H1 (cell line): Measurements from ENCODE around the gene ALOX5. TPM values are rescaled to one million over a fixed set of nuclear protein-coding genes. Genes with fewer than 3 reads are reported as not detected.

Experiments
- CTCF ChIA-PET: fragments of 300-600 bp; sonication (Branson Sonifier 250); formaldehyde crosslinking; loops from one replicate; lab custom pipeline; 2021; ENCODE audit not compliant: partially characterized antibody; lab: Charles Lee
- POLR2A ChIA-PET: fragments of 300-600 bp; sonication (Branson Sonifier 250); formaldehyde crosslinking; loops from one replicate; lab custom pipeline; 2021; ENCODE audit warnings: inconsistent platforms; ENCODE audit not compliant: partially characterized antibody; lab: Charles Lee
- DNase-seq, 2 experiments: peaks; one replicate each; pipeline versions ENCODE4 v3.0.0 to v3.0.0-alpha.2; 2010 to 2022; ENCODE audit warnings: low spot score in 2 of 2, low read depth in 1 of 2, mixed read lengths in 1 of 2
- FAIRE-seq: peaks from 2 replicates; lab custom pipeline; 2011; peaks lifted over from hg19 to GRCh38; lab: Jason Lieb, UNC
- H2AFZ ChIP-seq: 2 replicates; pipeline ENCODE4 v1.8.1; 2012; ENCODE audit warnings: low read length, inconsistent platforms
- H2AK5ac ChIP-seq: 2 replicates; pipeline ENCODE4 v1.6.1; 2013; ENCODE audit warnings: low read depth, low read length
- H2BK120ac ChIP-seq: replicated peaks from 2 replicates; pipeline ENCODE3; 2013; ENCODE audit warnings: low read depth, low read length, inconsistent platforms
- H2BK12ac ChIP-seq: 2 replicates; pipeline ENCODE4 v1.6.1; 2013; ENCODE audit warnings: low read depth, low read length
- H2BK15ac ChIP-seq: 2 replicates; pipeline ENCODE4 v1.6.1; 2013; ENCODE audit warnings: low read length
- H2BK20ac ChIP-seq: 2 replicates; pipeline ENCODE4 v1.6.1; 2013; ENCODE audit warnings: low read length
- H2BK5ac ChIP-seq: 2 replicates; pipeline ENCODE4 v1.6.1; 2013; ENCODE audit warnings: low read depth, low read length
- H3K14ac ChIP-seq: 2 replicates; pipeline ENCODE4 v1.6.1; 2013; ENCODE audit warnings: inconsistent platforms; ENCODE audit not compliant: insufficient read length
- H3K18ac ChIP-seq: 2 replicates; pipeline ENCODE4 v1.6.1; 2013; ENCODE audit warnings: low read length; ENCODE audit errors: extremely low read depth
- H3K23ac ChIP-seq: 2 replicates; pipeline ENCODE4 v1.6.1; 2013; ENCODE audit warnings: inconsistent platforms; ENCODE audit not compliant: insufficient read length
- H3K23me2 ChIP-seq: 2 replicates; pipeline ENCODE4 v1.6.1; 2013; ENCODE audit warnings: low read depth, low read length
- H3K27ac ChIP-seq: 2 replicates; pipeline ENCODE4 v1.6.1; 2011; ENCODE audit warnings: low read depth, low read length, inconsistent platforms
- H3K27me3 ChIP-seq, 4 experiments: replicated peaks in 1 of 4; 1 replicate in 1 of 4; 2 replicates in 3 of 4; pipeline versions ENCODE4 v1.6.1 to v1.8.1; 2011 to 2013; ENCODE audit warnings: low read length in 3 of 4, mild to moderate bottlenecking in 3 of 4, inconsistent platforms in 2 of 4, mixed read lengths in 2 of 4, moderate library complexity in 1 of 4; ENCODE audit not compliant: control insufficient read depth in 3 of 4, insufficient read depth in 3 of 4; ENCODE audit errors: extremely low read depth in 1 of 4
- H3K36me3 ChIP-seq, 4 experiments: 2 replicates each; pipeline versions ENCODE4 v1.6.1 to v1.8.1; 2011 to 2013; ENCODE audit warnings: mild to moderate bottlenecking in 4 of 4, low read length in 3 of 4, moderate library complexity in 2 of 4, control low read depth in 1 of 4, inconsistent platforms in 1 of 4; ENCODE audit not compliant: insufficient read depth in 4 of 4, control insufficient read depth in 2 of 4
- H3K4ac ChIP-seq: replicated peaks from 2 replicates; pipeline ENCODE3; 2013; ENCODE audit warnings: low read length, low read depth, mixed read lengths, inconsistent platforms; ENCODE audit not compliant: insufficient read length
- H3K4me1 ChIP-seq, 4 experiments: replicated peaks in 1 of 4; 1 replicate in 1 of 4; 2 replicates in 3 of 4; pipeline versions ENCODE4 v1.6.1 to v1.8.1; 2011 to 2013; ENCODE audit warnings: low read length in 3 of 4, inconsistent platforms in 2 of 4, mixed read lengths in 1 of 4; ENCODE audit not compliant: insufficient read depth in 4 of 4, control insufficient read depth in 3 of 4
- H3K4me2 ChIP-seq, 2 experiments: 2 replicates each; pipeline versions ENCODE4 v1.6.1 to v1.8.1; 2011 to 2013; ENCODE audit warnings: low read depth in 2 of 2, low read length in 2 of 2, control low read depth in 1 of 2, inconsistent platforms in 1 of 2, mild to moderate bottlenecking in 1 of 2; ENCODE audit not compliant: insufficient read depth in 1 of 2
- H3K4me3 ChIP-seq, 4 experiments: fragments of 200-600, 300-600 bp in 1 of 4; sonication (generic), shearing (Covaris generic), sonication (Bioruptor Twin) in 1 of 4; 2 replicates each; pipeline versions ENCODE4 v1.5.1 to v1.8.1; 2011 to 2016; ENCODE audit warnings: low read length in 4 of 4, low read depth in 3 of 4, control low read depth in 2 of 4, inconsistent platforms in 2 of 4, mild to moderate bottlenecking in 2 of 4, mixed read lengths in 1 of 4, moderate library complexity in 1 of 4; ENCODE audit not compliant: insufficient read depth in 2 of 4; ENCODE audit errors: extremely low read depth in 1 of 4
- H3K56ac ChIP-seq: replicated peaks from 2 replicates; pipeline ENCODE3; 2013; ENCODE audit warnings: low read depth, mild to moderate bottlenecking, mixed read lengths, low read length, inconsistent platforms; ENCODE audit not compliant: insufficient read length
- H3K79me1 ChIP-seq: 2 replicates; pipeline ENCODE4 v1.6.1; 2013; ENCODE audit warnings: low read depth, low read length, control low read depth
- H3K79me2 ChIP-seq, 2 experiments: 2 replicates each; pipeline versions ENCODE4 v1.6.1 to v1.8.1; 2012 to 2013; ENCODE audit warnings: low read length in 2 of 2, mild to moderate bottlenecking in 2 of 2, inconsistent platforms in 1 of 2; ENCODE audit not compliant: insufficient read depth in 2 of 2, control insufficient read depth in 1 of 2
- H3K9ac ChIP-seq, 4 experiments: replicated peaks in 1 of 4; 1 replicate in 1 of 4; 2 replicates in 3 of 4; pipeline versions ENCODE4 v1.6.1 to v1.8.1; 2011 to 2013; ENCODE audit warnings: low read depth in 3 of 4, low read length in 3 of 4, control low read depth in 2 of 4, mild to moderate bottlenecking in 2 of 4, moderate library complexity in 2 of 4, inconsistent platforms in 1 of 4; ENCODE audit errors: extremely low read depth in 1 of 4
- H3K9me3 ChIP-seq, 2 experiments: 2 replicates each; pipeline versions ENCODE4 v1.6.1 to v1.8.1; 2012 to 2013; ENCODE audit warnings: mild to moderate bottlenecking in 2 of 2, moderate library complexity in 2 of 2, control low read depth in 1 of 2, inconsistent platforms in 1 of 2, low read depth in 1 of 2, low read length in 1 of 2, mixed read lengths in 1 of 2; ENCODE audit not compliant: insufficient read depth in 2 of 2
- H4K20me1 ChIP-seq, 2 experiments: replicated peaks in 1 of 2; 2 replicates each; pipeline versions ENCODE3 to v1.8.1; 2011 to 2013; ENCODE audit warnings: inconsistent platforms in 2 of 2, low read length in 2 of 2, mild to moderate bottlenecking in 1 of 2; ENCODE audit not compliant: insufficient read depth in 2 of 2, control insufficient read depth in 1 of 2
- H4K5ac ChIP-seq: 2 replicates; pipeline ENCODE4 v1.6.1; 2013; ENCODE audit warnings: low read length, low read depth, mixed read lengths, inconsistent platforms; ENCODE audit not compliant: insufficient read length
- H4K8ac ChIP-seq: 2 replicates; pipeline ENCODE4 v1.8.0; 2013; ENCODE audit warnings: mild to moderate bottlenecking, moderate library complexity, low read length, inconsistent platforms; ENCODE audit not compliant: insufficient read depth; ENCODE audit errors: extremely low read depth
- H4K91ac ChIP-seq: replicated peaks from 2 replicates; pipeline ENCODE3; 2013; ENCODE audit warnings: low read length, mixed read lengths, inconsistent platforms; ENCODE audit not compliant: insufficient read length
- CEBPB ChIP-seq: IDR thresholded peaks from 2 replicates; pipeline ENCODE4 v1.6.1; 2012; ENCODE audit warnings: low read depth, low read length
- GABPA ChIP-seq: IDR thresholded peaks from 2 replicates; pipeline ENCODE4 v1.6.1; 2011; ENCODE audit warnings: mild to moderate bottlenecking, low read length, moderate library complexity, borderline replicate concordance; ENCODE audit not compliant: insufficient read depth
- JUND ChIP-seq: IDR thresholded peaks from 2 replicates; pipeline ENCODE4 v1.6.1; 2011; ENCODE audit warnings: mild to moderate bottlenecking, improper control_type of control experiment, low read length
- TBP ChIP-seq: IDR thresholded peaks from 2 replicates; pipeline ENCODE4 v1.6.1; 2011; ENCODE audit warnings: low read depth, low read length, improper control_type of control experiment
- ZNF274 ChIP-seq: IDR thresholded peaks from 2 replicates; pipeline ENCODE4 v1.7.0; 2012; ENCODE audit warnings: low read length, borderline replicate concordance; ENCODE audit errors: extremely low read depth
- WGBS, 2 experiments: shearing (Covaris generic) in 1 of 2; methylation state at CpG; one replicate each; pipeline versions ENCODE4 v1.1.6 to v1.1.7; 2013 to 2015; ENCODE audit warnings: low lambda C conversion rate in 2 of 2, mixed read lengths in 2 of 2, inconsistent platforms in 1 of 2, low coverage in 1 of 2, missing lambda C conversion rate in 1 of 2; ENCODE audit not compliant: insufficient replicate concordance in 2 of 2, insufficient coverage in 1 of 2, insufficient read length in 1 of 2; ENCODE audit errors: extremely low coverage in 1 of 2, missing lambda C conversion rate in 1 of 2; 5-methylcytosine and 5-hydroxymethylcytosine counted together
- polyA plus RNA-seq, 7 experiments: library from polyadenylated mRNA; depleted of rRNA in 3 of 7; stranded (reverse) in 5 of 7; unstranded in 2 of 7; fragments of >200 nt in 5 of 7; fragments of 200-250 nt in 2 of 7; gene quantifications; 1 replicate in 5 of 7; 2 replicates in 1 of 7; 4 replicates in 1 of 7; pipeline versions ENCODE4 v1.2.1 to v1.2.3, GENCODE V29; 2011 to 2013; ENCODE audit warnings: missing spikeins in 2 of 7, mixed read lengths in 2 of 7
- total RNA-seq: library from RNA; stranded (reverse); fragmentation: NEBNext Ultra II Directional; extraction: Animal tissue kit (Norgen Biotek cat#: 25700); gene quantifications from 2 replicates; pipeline ENCODE4 v1.2.1, GENCODE V29; 2021

The ALOX5 gene
- total and polyA plus RNA-seq, 2 of the 8 experiments (the other 6 are each of a cell fraction or from before 2014, with no cell fraction given), result 1.6 to 3.8 TPM

DNA sequence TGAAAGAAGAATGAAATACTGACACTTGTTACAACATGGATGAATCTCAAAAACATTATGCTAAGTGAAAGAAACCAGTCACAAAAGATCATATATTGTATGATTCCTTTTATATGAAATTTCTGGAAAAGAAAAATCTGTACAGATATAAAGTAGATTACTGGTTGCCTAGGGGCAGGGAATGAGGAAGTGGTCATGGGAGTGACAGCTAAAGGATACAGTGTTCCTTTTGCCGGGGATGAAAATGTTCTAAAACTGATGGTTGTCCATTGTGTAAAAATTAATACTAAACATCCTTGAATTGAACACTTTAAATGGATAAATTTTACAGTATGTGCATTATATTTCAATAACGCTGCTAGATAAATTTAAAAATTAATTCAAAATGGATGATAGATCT lies 25.1 kb downstream of the ALOX5 start:
- Histone ChIP-seq H3K4ac (no peak overlapping the region), H3K36me3 (no peaks in the 10 kb centered on the region), H3K56ac (no peak overlapping the region), H4K20me1 (no peaks in the 10 kb centered on the region), H3K4me2 (no peak overlapping the region), H4K5ac (no peak overlapping the region), H3K9me3 (peaks cover 3 to 6% of the 10 kb centered on the region in 2 experiments; a peak in 1 of 4 replicates), H2AFZ (no peak overlapping the region), H3K4me1 (no peaks in the 10 kb centered on the region), H3K27ac (no peak overlapping the region), H4K91ac (no peak overlapping the region), H2BK120ac (no peak overlapping the region), H3K27me3 (no peaks in the 10 kb centered on the region), H3K79me1 (no peaks in the 10 kb centered on the region), H3K79me2 (no peaks in the 10 kb centered on the region), H2BK20ac (no peak overlapping the region), H3K23me2 (no peaks in the 10 kb centered on the region), H3K18ac (no peak overlapping the region), H4K8ac (no peak overlapping the region), H3K14ac (no peak overlapping the region), H2BK15ac (no peak overlapping the region), H2BK5ac (no peak overlapping the region), H2AK5ac (no peak overlapping the region), H3K4me3 (no peak overlapping the region), H3K23ac (no peak overlapping the region), H3K9ac (no peak overlapping the region), H2BK12ac (no peak overlapping the region)
- ChIA-PET CTCF (no interaction called here), POLR2A (no interaction called here)
- 90% methylated on average over 2 of the region's 2 CpGs; no CpG with 5 or more reads in 1 of the 2 experiments for WGBS, 2 experiments
- no peak for DNase-seq
- FAIRE-seq, result no peak
- no peak for TF ChIP-seq JUND
- TF ChIP-seq CEBPB, result no peak
- no peak for TF ChIP-seq GABPA
- TF ChIP-seq TBP, result no peak
- TF ChIP-seq ZNF274, result no peak
